ENCODE measurements around the gene MKS1. TPM values are rescaled to one million over a fixed set of nuclear protein-coding genes. Genes with fewer than 3 reads are reported as not detected.

MKS1 gene
- total RNA-seq, 1 donor from 2014 or later = 16.0 TPM

DNA sequence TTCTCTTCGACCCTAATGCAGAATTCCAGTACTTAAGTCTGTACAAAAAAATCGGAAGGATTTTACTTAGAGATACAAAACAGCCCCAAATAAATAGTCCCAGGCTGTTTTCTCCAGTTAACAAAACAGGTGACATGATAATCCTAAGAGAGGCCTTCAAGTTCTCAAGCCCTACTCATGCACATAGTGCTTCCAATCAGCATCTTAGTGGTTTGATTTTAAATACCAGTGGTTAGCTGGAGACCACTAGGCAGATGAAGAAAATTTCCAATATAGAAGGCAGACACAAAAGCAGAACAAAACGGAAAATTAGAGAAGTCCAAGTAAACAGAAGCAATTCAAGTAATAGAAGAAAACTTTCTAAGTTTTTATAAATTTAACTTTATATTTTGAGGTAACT is 57.5 kb downstream of the MKS1 start:
- Mint-ChIP-seq H3K27ac (no peak overlapping the region), H3K4me3 (no peak overlapping the region), H3K36me3 (ENCODE audit: low read depth) (no peaks in the 10 kb centered on the region), H3K4me1 (peaks cover 10% of the 10 kb centered on the region), H3K9me3 (no peaks in the 10 kb centered on the region), H3K27me3 (peaks cover 46% of the 10 kb centered on the region)
- ATAC-seq (ENCODE audit: low read depth) (no peak), DNase-seq (no peak)
- intact Hi-C loops (cut with micrococcal nuclease) = no loop called here
- ChIA-PET POLR2A (no interaction called here), CTCF (no interaction called here)
- TF ChIP-seq CTCF (IDR thresholded peaks at IDR 0.05) = no peak

DNA sequence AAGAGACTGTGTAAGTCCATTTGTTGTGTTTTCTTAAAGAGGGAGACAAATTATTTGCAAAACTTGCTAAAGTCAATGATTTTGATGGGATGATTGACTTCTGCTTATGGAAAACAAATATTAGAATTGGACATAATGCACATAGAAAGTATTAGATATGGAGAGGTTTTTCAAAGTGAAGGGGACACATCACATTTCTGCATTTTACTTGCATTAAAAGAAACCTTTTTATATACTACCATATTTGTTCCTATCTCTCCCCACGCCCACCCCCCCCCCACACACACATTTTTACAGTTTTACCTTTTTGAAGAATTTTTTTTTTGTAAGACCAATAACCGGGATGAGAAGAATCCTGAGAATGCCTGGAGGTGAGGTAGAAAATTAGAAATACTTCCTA is 60.9 kb downstream of the MKS1 start:
- DNase-seq (no peak), ATAC-seq (ENCODE audit: low read depth) (no peak)
- Mint-ChIP-seq H3K4me3 (no peak overlapping the region), H3K9me3 (no peaks in the 10 kb centered on the region), H3K36me3 (ENCODE audit: low read depth) (no peaks in the 10 kb centered on the region), H3K27me3 (peaks cover 40% of the 10 kb centered on the region), H3K27ac (no peak overlapping the region), H3K4me1 (peaks cover 17% of the 10 kb centered on the region)
- intact Hi-C loops (cut with micrococcal nuclease) = no loop called here
- TF ChIP-seq CTCF (IDR thresholded peaks at IDR 0.05) = no peak
- CTCF ChIA-PET = no interaction called here
- POLR2A ChIA-PET = no interaction called here

- intact Hi-C loops (cut with micrococcal nuclease) = no loop called here
These were observed 61.9 kb downstream of the MKS1 start for GRCh38 chr17:58156839-58157803.

More at GRCh38 chr17:58156839-58157803, 61.9 kb downstream of the MKS1 start:
- Mint-ChIP-seq H3K9me3 (no peaks in the 10 kb centered on the region), H3K27ac (no peak overlapping the region), H3K27me3 (peaks cover 37% of the 10 kb centered on the region), H3K4me1 (peaks cover 24% of the 10 kb centered on the region), H3K36me3 (ENCODE audit: low read depth) (no peaks in the 10 kb centered on the region), H3K4me3 (peak overlapping the region; percentile 79)
- ChIA-PET POLR2A (no interaction called here), CTCF (no interaction called here)
- peak; percentile 31 for ATAC-seq (ENCODE audit: low read depth)
- DNase-seq = no peak
- TF ChIP-seq CTCF (IDR thresholded peaks at IDR 0.05) = no peak

Other genes with a start within 250 kb of the MKS1 start
- gene VEZF1, start 231.0 kb downstream of the MKS1 start, total RNA-seq = 40.5 and 45.1 TPM in 2 replicates
- gene SRSF1, start 212.0 kb downstream of the MKS1 start, total RNA-seq = 288 and 289 TPM in 2 replicates
- gene DYNLL2, start 135.8 kb downstream of the MKS1 start, total RNA-seq = 19.5 and 19.6 TPM in 2 replicates
- gene OR4D1, start 70.9 kb downstream of the MKS1 start, total RNA-seq = not detected in 2 replicates
- not detected in 2 replicates for gene OR4D2, start 52.3 kb downstream of the MKS1 start, total RNA-seq
- gene EPX, start 26.5 kb downstream of the MKS1 start, total RNA-seq = not detected in 2 replicates
- not detected in 2 replicates for gene LPO, start 19.3 kb upstream of the MKS1 start, total RNA-seq
- gene MPO, start 61.7 kb upstream of the MKS1 start, total RNA-seq = not detected in 2 replicates
- 16.7 and 22.5 TPM in 2 replicates for gene TSPOAP1, start 109.5 kb upstream of the MKS1 start, total RNA-seq
- 90.2 and 100 TPM in 2 replicates for gene SUPT4H1, start 132.9 kb upstream of the MKS1 start, total RNA-seq
- 1.5 and 2.1 TPM in 2 replicates for gene RNF43, start 198.3 kb upstream of the MKS1 start, total RNA-seq

All from activated B cell treated with CpG ODN at 0.5 μM for 24 hours (primary cell).